Measurements from ENCODE around the gene PCDHB7.
A peak's percentile ranks its signal among the peaks of the same experiment; 100 is the strongest.
"Not testable (repeated sequence)": the region's sequence is repeated elsewhere in the genome, so short reads cannot be mapped to it uniquely, and the experiment has no call there.

The PCDHB7 gene

DNA sequence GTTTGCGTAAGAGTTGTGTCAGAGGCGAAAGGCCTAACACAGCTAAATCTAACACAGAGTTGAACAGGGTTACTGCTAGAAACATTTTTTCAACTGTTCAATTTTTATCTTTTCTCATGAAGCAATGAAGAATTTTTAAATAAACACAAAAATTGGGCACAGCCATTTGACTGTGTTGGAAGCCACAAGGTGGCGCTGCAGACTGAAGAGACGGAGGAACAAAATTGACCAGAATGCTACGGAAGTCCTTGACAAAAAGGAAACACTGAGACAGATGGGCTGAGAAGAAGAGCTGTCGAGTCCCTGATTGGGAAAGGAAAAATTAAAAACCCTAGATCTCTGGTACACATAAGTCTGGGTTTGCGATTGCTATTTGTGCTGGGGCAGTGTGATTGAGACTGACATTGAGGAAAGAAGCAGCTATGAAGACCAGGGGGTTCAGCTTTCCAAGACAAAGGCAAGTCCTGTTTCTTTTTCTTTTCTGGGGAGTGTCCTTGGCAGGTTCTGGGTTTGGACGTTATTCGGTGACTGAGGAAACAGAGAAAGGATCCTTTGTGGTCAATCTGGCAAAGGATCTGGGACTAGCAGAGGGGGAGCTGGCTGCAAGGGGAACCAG lies 14.6 kb downstream of the PCDHB7 start, which contains the start of gene PCDHB9:
PCDHB9 (plus strand) TSS at position 265 of the 616 bp plus-strand sequence; CDS start at position 423, 158 bp downstream.
- peak; percentile 34 for TF ChIP-seq CTCF (IDR thresholded peaks at IDR 0.05)
- peak within 1 kb of the TSS; percentile 34 for H3K27ac Mint-ChIP-seq
- H3K4me3 Mint-ChIP-seq = peak within 1 kb of the TSS; percentile 66
- peaks cover 89% of the 10 kb centered on the region for H3K9me3 Mint-ChIP-seq
- peak; percentile 42 for DNase-seq
- peaks cover 6% of the 10 kb centered on the region for H3K4me1 Mint-ChIP-seq
- peaks cover 85% of the 10 kb centered on the region for H3K36me3 Mint-ChIP-seq (ENCODE audit: low read depth)
- no peaks in the 10 kb centered on the region for H3K27me3 Mint-ChIP-seq (ENCODE audit: low read depth, poor library complexity)

DNA sequence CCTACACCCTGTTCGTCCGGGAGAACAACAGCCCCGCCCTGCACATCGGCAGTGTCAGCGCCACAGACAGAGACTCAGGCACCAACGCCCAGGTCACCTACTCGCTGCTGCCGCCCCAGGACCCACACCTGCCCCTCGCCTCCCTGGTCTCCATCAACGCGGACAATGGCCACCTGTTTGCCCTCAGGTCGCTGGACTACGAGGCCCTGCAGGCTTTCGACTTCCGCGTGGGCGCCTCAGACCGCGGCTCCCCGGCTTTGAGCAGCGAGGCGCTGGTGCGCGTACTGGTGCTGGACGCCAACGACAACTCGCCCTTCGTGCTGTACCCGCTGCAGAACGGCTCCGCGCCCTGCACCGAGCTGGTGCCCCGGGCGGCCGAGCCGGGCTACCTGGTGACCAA lies 16.2 kb downstream of the PCDHB7 start:
- not testable (repeated sequence) for H3K27me3 Mint-ChIP-seq (ENCODE audit: low read depth, poor library complexity); H3K4me1 Mint-ChIP-seq; H3K4me3 Mint-ChIP-seq; H3K27ac Mint-ChIP-seq; DNase-seq
- Mint-ChIP-seq H3K36me3 (ENCODE audit: low read depth) (peaks cover 85% of the 10 kb centered on the region), H3K9me3 (peaks cover 89% of the 10 kb centered on the region)

- Mint-ChIP-seq H3K36me3 (ENCODE audit: low read depth) (peaks cover 84% of the 10 kb centered on the region), H3K9me3 (peaks cover 89% of the 10 kb centered on the region)
- not testable (repeated sequence) for H3K27ac Mint-ChIP-seq; H3K4me1 Mint-ChIP-seq; H3K4me3 Mint-ChIP-seq; DNase-seq; H3K27me3 Mint-ChIP-seq (ENCODE audit: low read depth, poor library complexity)
Measured at GRCh38 chr5:141189131-141189530, 16.7 kb downstream of the PCDHB7 start.

DNA sequence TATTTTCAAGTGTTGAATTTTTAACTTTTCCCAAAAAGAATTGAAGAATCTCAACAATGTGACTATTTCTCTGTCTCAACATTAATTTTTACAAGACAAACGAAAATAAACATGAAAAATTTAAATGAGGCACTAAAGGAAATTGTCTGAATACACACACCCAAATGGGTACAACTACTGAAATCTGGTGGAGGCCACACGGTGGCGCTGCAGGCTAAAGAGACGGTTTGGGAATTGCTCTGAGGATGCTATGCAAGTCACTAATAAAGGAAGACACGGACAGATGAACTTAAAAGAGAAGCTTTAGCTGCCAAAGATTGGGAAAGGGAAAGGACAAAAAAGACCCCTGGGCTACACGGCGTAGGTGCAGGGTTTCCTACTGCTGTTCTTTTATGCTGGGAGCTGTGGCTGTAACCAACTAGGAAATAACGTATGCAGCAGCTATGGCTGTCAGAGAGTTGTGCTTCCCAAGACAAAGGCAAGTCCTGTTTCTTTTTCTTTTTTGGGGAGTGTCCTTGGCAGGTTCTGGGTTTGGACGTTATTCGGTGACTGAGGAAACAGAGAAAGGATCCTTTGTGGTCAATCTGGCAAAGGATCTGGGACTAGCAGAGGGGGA lies 19.8 kb downstream of the PCDHB7 start, which contains the start of gene PCDHB10:
PCDHB10 (plus strand) TSS at position 244 of the 616 bp plus-strand sequence; CDS start at position 444, 200 bp downstream.
- H3K4me1 Mint-ChIP-seq = no peaks in the 10 kb centered on the region
- DNase-seq = peak; percentile 68
- H3K9me3 Mint-ChIP-seq = peaks cover 86% of the 10 kb centered on the region
- no peaks in the 10 kb centered on the region for H3K27me3 Mint-ChIP-seq (ENCODE audit: low read depth, poor library complexity)
- H3K4me3 Mint-ChIP-seq = peak within 1 kb of the TSS; percentile 81
- H3K27ac Mint-ChIP-seq = no peak within 1 kb of the TSS
- peaks cover 79% of the 10 kb centered on the region for H3K36me3 Mint-ChIP-seq (ENCODE audit: low read depth)
- TF ChIP-seq CTCF (IDR thresholded peaks at IDR 0.05) = peak; percentile 49

DNA sequence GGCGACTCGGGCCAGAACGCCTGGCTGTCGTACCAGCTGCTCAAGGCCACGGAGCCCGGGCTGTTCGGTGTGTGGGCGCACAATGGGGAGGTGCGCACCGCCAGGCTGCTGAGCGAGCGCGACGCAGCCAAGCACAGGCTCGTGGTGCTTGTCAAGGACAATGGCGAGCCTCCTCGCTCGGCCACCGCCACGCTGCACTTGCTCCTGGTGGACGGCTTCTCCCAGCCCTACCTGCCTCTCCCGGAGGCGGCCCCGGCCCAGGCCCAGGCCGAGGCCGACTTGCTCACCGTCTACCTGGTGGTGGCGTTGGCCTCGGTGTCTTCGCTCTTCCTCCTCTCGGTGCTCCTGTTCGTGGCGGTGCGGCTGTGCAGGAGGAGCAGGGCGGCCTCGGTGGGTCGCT lies 21.9 kb downstream of the PCDHB7 start:
- H3K27ac Mint-ChIP-seq; H3K4me3 Mint-ChIP-seq; H3K27me3 Mint-ChIP-seq (ENCODE audit: low read depth, poor library complexity); DNase-seq; H3K4me1 Mint-ChIP-seq: not testable (repeated sequence)
- Mint-ChIP-seq H3K36me3 (ENCODE audit: low read depth) (peaks cover 71% of the 10 kb centered on the region), H3K9me3 (peaks cover 91% of the 10 kb centered on the region)

DNA sequence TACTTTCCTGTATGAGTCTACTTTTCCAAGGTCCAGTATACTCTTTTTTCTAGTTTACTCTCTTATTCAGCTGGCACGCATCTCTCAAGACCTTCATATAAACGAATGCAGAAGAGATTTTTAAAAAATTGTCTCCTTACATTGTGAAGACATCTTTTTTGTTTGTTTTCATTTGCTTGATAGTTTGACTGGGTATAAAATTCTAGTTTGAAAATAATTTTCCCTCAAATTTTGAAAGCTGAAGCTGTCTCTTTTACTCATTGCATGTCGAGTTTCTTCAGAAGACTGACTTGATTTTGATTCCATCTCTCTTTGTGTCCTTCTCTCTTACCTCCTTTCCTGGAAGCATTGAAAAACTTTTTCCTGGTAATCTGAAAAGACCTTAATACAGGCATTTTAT lies 23.9 kb downstream of the PCDHB7 start:
- Mint-ChIP-seq H3K27me3 (ENCODE audit: low read depth, poor library complexity) (peaks cover 2% of the 10 kb centered on the region), H3K4me1 (no peaks in the 10 kb centered on the region), H3K36me3 (ENCODE audit: low read depth) (peaks cover 71% of the 10 kb centered on the region), H3K9me3 (peaks cover 89% of the 10 kb centered on the region), H3K4me3 (no peak overlapping the region), H3K27ac (no peak overlapping the region)
- no peak for TF ChIP-seq CTCF (IDR thresholded peaks at IDR 0.05)
- no peak for DNase-seq

- H3K4me1 Mint-ChIP-seq = no peaks in the 10 kb centered on the region
- peak within 1 kb of the TSS; percentile 63 for H3K4me3 Mint-ChIP-seq
- H3K27me3 Mint-ChIP-seq (ENCODE audit: low read depth, poor library complexity) = peaks cover 4% of the 10 kb centered on the region
- peak; percentile 16 for DNase-seq
- H3K36me3 Mint-ChIP-seq (ENCODE audit: low read depth) = peaks cover 69% of the 10 kb centered on the region
- TF ChIP-seq CTCF (IDR thresholded peaks at IDR 0.05) = peak; percentile 11
- H3K9me3 Mint-ChIP-seq = peaks cover 89% of the 10 kb centered on the region
- H3K27ac Mint-ChIP-seq = peak within 1 kb of the TSS; percentile 20
Measured at GRCh38 chr5:141199359-141200235, 27.2 kb downstream of the PCDHB7 start, which contains the start of gene PCDHB11. Gene PCDHB11 (plus strand): TSS chr5:141199627. CDS start chr5:141199775, 148 bp downstream.

DNA sequence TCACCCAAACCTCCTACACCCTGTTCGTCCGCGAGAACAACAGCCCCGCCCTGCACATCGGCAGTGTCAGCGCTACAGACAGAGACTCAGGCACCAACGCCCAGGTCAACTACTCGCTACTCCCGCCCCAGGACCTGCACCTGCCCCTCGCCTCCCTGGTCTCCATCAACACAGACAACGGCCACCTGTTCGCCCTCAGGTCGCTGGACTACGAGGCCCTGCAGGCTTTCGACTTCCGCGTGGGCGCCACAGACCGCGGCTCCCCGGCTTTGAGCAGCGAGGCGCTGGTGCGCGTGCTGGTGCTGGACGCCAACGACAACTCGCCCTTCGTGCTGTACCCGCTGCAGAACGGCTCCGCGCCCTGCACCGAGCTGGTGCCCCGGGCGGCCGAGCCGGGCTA lies 28.7 kb downstream of the PCDHB7 start:
- H3K9me3 Mint-ChIP-seq = peaks cover 86% of the 10 kb centered on the region
- H3K4me3 Mint-ChIP-seq; DNase-seq; H3K4me1 Mint-ChIP-seq; H3K27me3 Mint-ChIP-seq (ENCODE audit: low read depth, poor library complexity); H3K27ac Mint-ChIP-seq: not testable (repeated sequence)
- peaks cover 73% of the 10 kb centered on the region for H3K36me3 Mint-ChIP-seq (ENCODE audit: low read depth)

DNA sequence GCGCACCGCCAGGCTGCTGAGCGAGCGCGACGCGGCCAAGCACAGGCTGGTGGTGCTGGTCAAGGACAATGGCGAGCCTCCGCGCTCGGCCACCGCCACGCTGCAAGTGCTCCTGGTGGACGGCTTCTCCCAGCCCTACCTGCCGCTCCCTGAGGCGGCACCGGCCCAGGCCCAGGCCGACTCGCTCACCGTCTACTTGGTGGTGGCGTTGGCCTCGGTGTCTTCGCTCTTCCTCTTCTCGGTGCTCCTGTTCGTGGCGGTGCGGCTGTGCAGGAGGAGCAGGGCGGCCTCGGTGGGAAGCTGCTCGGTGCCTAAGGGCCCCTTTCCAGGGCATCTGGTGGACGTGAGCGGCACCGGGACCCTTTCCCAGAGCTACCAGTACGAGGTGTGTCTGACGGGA lies 29.2 kb downstream of the PCDHB7 start:
- H3K9me3 Mint-ChIP-seq = peaks cover 84% of the 10 kb centered on the region
- not testable (repeated sequence) for H3K4me3 Mint-ChIP-seq; H3K27me3 Mint-ChIP-seq (ENCODE audit: low read depth, poor library complexity); H3K4me1 Mint-ChIP-seq; H3K27ac Mint-ChIP-seq; DNase-seq
- H3K36me3 Mint-ChIP-seq (ENCODE audit: low read depth) = peaks cover 68% of the 10 kb centered on the region
